HG03460 (cell line): ENCODE measurements around the gene DEFB116.
"Not testable (repeated sequence)": the region's sequence is repeated elsewhere in the genome, so short reads cannot be mapped to it uniquely, and the experiment has no call there.

Source experiments
- ATAC-seq: cut with Tn5 transposase; IDR thresholded peaks from one replicate; pipeline ENCODE4 v1.9.1; 2021; ENCODE audit not compliant: unreplicated experiment

The DEFB116 gene

GRCh38 chr20:31308535-31309162 lies at the start of gene DEFB116:
DEFB116 (minus strand) TSS chr20:31308585; CDS start chr20:31308585, 0 bp downstream.
- ATAC-seq = no peak

- ATAC-seq = no peak
These were observed 47.6 kb upstream of the DEFB116 start for GRCh38 chr20:31355981-31356380.

GRCh38 chr20:31341470-31341869 lies 33.1 kb upstream of the DEFB116 start:
- no peak for ATAC-seq

GRCh38 chr20:31330893-31331292 lies 22.5 kb upstream of the DEFB116 start:
- ATAC-seq = no peak

- ATAC-seq = no peak
These were observed 14.1 kb upstream of the DEFB116 start for GRCh38 chr20:31322504-31322903.

GRCh38 chr20:31284964-31285363 lies 23.4 kb downstream of the DEFB116 start:
- not testable (repeated sequence) for ATAC-seq

- ATAC-seq = no peak
These were observed 30.2 kb downstream of the DEFB116 start for GRCh38 chr20:31278178-31278577.

- ATAC-seq = no peak
These were observed 33.9 kb downstream of the DEFB116 start for GRCh38 chr20:31274441-31274840.

- ATAC-seq = no peak
These were observed 48.0 kb downstream of the DEFB116 start for GRCh38 chr20:31260326-31260932.

- no peak for ATAC-seq
These were observed 51.0 kb downstream of the DEFB116 start, which contains the start of gene DEFB115 for GRCh38 chr20:31257364-31257763. DEFB115 (plus strand) TSS chr20:31257664; CDS start chr20:31257664, 0 bp downstream.

- ATAC-seq = no peak
These were observed 51.4 kb downstream of the DEFB116 start for GRCh38 chr20:31256959-31257358.
